ENCODE data around the gene SGCD.

Gene SGCD

GRCh38 chr5:156582193-156582598 is 255.2 kb downstream of the SGCD start:
- no peak for TF ChIP-seq CTCF (IDR thresholded peaks at IDR 0.05; ENCODE audit: low read depth, low read length)
- DNase-seq (ENCODE audit: extremely low read depth, low read depth): no peak

- no peak for TF ChIP-seq CTCF (IDR thresholded peaks at IDR 0.05; ENCODE audit: low read depth, low read length)
- no peak for DNase-seq (ENCODE audit: extremely low read depth, low read depth)
These were observed 257.9 kb downstream of the SGCD start for GRCh38 chr5:156584871-156585270.

GRCh38 chr5:156585999-156586398 is 259.0 kb downstream of the SGCD start:
- DNase-seq (ENCODE audit: extremely low read depth, low read depth): no peak
- TF ChIP-seq CTCF (IDR thresholded peaks at IDR 0.05; ENCODE audit: low read depth, low read length): no peak

GRCh38 chr5:156587012-156587411 is 260.0 kb downstream of the SGCD start:
- no peak for DNase-seq (ENCODE audit: extremely low read depth, low read depth)
- no peak for TF ChIP-seq CTCF (IDR thresholded peaks at IDR 0.05; ENCODE audit: low read depth, low read length)

- no peak for TF ChIP-seq CTCF (IDR thresholded peaks at IDR 0.05; ENCODE audit: low read depth, low read length)
- DNase-seq (ENCODE audit: extremely low read depth, low read depth): no peak
These were observed 261.3 kb downstream of the SGCD start for GRCh38 chr5:156588306-156588705.

- TF ChIP-seq CTCF (IDR thresholded peaks at IDR 0.05; ENCODE audit: low read depth, low read length): no peak
These were observed 262.4 kb downstream of the SGCD start for GRCh38 chr5:156589104-156589945.

GRCh38 chr5:156589946-156590216 is 262.9 kb downstream of the SGCD start:
- no peak for TF ChIP-seq CTCF (IDR thresholded peaks at IDR 0.05; ENCODE audit: low read depth, low read length)
- no peak for DNase-seq (ENCODE audit: extremely low read depth, low read depth)

More at GRCh38 chr5:156589104-156589945, 262.4 kb downstream of the SGCD start:
- DNase-seq (ENCODE audit: extremely low read depth, low read depth): no peak
